Ascending aorta (tissue), 2 donors: ENCODE data around the gene CCDC124. TPM values are rescaled to one million over a fixed set of nuclear protein-coding genes. Genes with fewer than 3 reads are reported as not detected.

Experiments
- DNase-seq, 2 donors: peaks; one replicate each; pipeline ENCODE4 v3.0.0-alpha.2; 2019; ENCODE audit warnings: low spot score in 2 of 2
- H3K27ac ChIP-seq, 2 donors: fragments of 200-600 bp; sonication (generic); one replicate each; pipeline ENCODE4 v1.5.1; 2016 to 2017; ENCODE audit warnings: mild to moderate bottlenecking in 1 of 2
- H3K27me3 ChIP-seq: fragments of 200-600 bp; sonication (generic); one replicate; pipeline ENCODE4 v1.5.1; 2017
- H3K36me3 ChIP-seq, 2 donors: fragments of 200-600 bp; sonication (generic); one replicate each; pipeline ENCODE4 v1.5.1; 2016
- H3K4me1 ChIP-seq, 2 donors: fragments of 200-600 bp; sonication (generic); one replicate each; pipeline ENCODE4 v1.5.1; 2016 to 2017; ENCODE audit warnings: mild to moderate bottlenecking in 1 of 2
- H3K4me3 ChIP-seq, 2 donors: fragments of 200-600 bp; sonication (generic); one replicate each; pipeline ENCODE4 v1.5.1; 2016 to 2017; ENCODE audit warnings: mild to moderate bottlenecking in 1 of 2
- H3K9me3 ChIP-seq, 2 donors: fragments of 200-600 bp; sonication (generic); one replicate each; pipeline ENCODE4 v1.5.1; 2016
- CTCF ChIP-seq, 3 experiments: fragments of 200-600 bp in 2 of 3; fragments of 450-650 bp in 1 of 3; sonication (generic) in 2 of 3; IDR thresholded peaks; one replicate each; pipeline ENCODE4 v1.5.1; 2016 to 2019; ENCODE audit warnings: antibody characterized with exemption in 3 of 3, mild to moderate bottlenecking in 1 of 3, moderate library complexity in 1 of 3
- intact Hi-C: fragments of 100-400 bp; cut with DNase I; formaldehyde crosslinking; loops from one replicate; pipeline ENCODE4 v1.15.1; 2023
- total RNA-seq: library from RNA; depleted of rRNA; stranded (reverse); fragments of >200 nt; gene quantifications from one replicate; pipeline ENCODE4 v1.1.0, GENCODE V29; 2016

CCDC124 gene
- total RNA-seq, 1 donor from 2014 or later = 43.3 TPM

GRCh38 chr19:17937371-17937900, 4.6 kb downstream of the CCDC124 start:
- TF ChIP-seq CTCF (IDR thresholded peaks at IDR 0.05) = no peak
- no peak for DNase-seq
- intact Hi-C loops = no loop called here

GRCh38 chr19:17938092-17938845, 5.5 kb downstream of the CCDC124 start:
- intact Hi-C loops = loop anchor here (1.0 kb wide), 1 partner anchor 58 kb away; no protein-coding TSS in a partner anchor
- peak; percentile 87 to 95 (median 90) for TF ChIP-seq CTCF (IDR thresholded peaks at IDR 0.05)
- no peak overlapping the region for H3K4me3 ChIP-seq
- peaks cover 36 to 45% of the 10 kb centered on the region in 2 donors for H3K36me3 ChIP-seq
- peak in 1 of 2 donors; percentile 87 for DNase-seq
- no peaks in the 10 kb centered on the region for H3K27me3 ChIP-seq
- no peak overlapping the region for H3K27ac ChIP-seq
- H3K9me3 ChIP-seq = no peaks in the 10 kb centered on the region
- H3K4me1 ChIP-seq = peaks cover 4 to 7% of the 10 kb centered on the region in 2 donors

More at GRCh38 chr19:17937371-17937900, 4.6 kb downstream of the CCDC124 start:
- peaks cover 5 to 7% of the 10 kb centered on the region in 2 donors for H3K4me1 ChIP-seq
- no peak overlapping the region for H3K27ac ChIP-seq
- H3K36me3 ChIP-seq = peaks cover 27 to 43% of the 10 kb centered on the region in 2 donors
- H3K9me3 ChIP-seq = no peaks in the 10 kb centered on the region
- no peaks in the 10 kb centered on the region for H3K27me3 ChIP-seq
- no peak overlapping the region for H3K4me3 ChIP-seq

GRCh38 chr19:17942181-17942580, 9.4 kb downstream of the CCDC124 start:
- no peak overlapping the region for H3K27ac ChIP-seq
- H3K4me1 ChIP-seq = peaks cover 0 to under 1% of the 10 kb centered on the region in 2 donors
- no peaks in the 10 kb centered on the region for H3K27me3 ChIP-seq
- no peaks in the 10 kb centered on the region for H3K9me3 ChIP-seq
- TF ChIP-seq CTCF (IDR thresholded peaks at IDR 0.05) = no peak
- no peak for DNase-seq
- intact Hi-C loops = no loop called here
- H3K36me3 ChIP-seq = peaks cover 29 to 42% of the 10 kb centered on the region in 2 donors
- H3K4me3 ChIP-seq = no peak overlapping the region

GRCh38 chr19:17942582-17943273, 9.9 kb downstream of the CCDC124 start:
- H3K4me3 ChIP-seq = no peak overlapping the region
- H3K4me1 ChIP-seq = peaks cover 0 to 2% of the 10 kb centered on the region in 2 donors
- no peak overlapping the region for H3K27ac ChIP-seq
- no peaks in the 10 kb centered on the region for H3K9me3 ChIP-seq
- intact Hi-C loops = no loop called here
- H3K36me3 ChIP-seq = peaks cover 28 to 38% of the 10 kb centered on the region in 2 donors
- no peak for DNase-seq
- TF ChIP-seq CTCF (IDR thresholded peaks at IDR 0.05) = no peak
- no peaks in the 10 kb centered on the region for H3K27me3 ChIP-seq

- no peak overlapping the region for H3K4me3 ChIP-seq
- peaks cover 28 to 34% of the 10 kb centered on the region in 2 donors for H3K36me3 ChIP-seq
- no peak for TF ChIP-seq CTCF (IDR thresholded peaks at IDR 0.05)
- H3K27ac ChIP-seq = no peak overlapping the region
- intact Hi-C loops = no loop called here
- no peaks in the 10 kb centered on the region for H3K27me3 ChIP-seq
- DNase-seq = no peak
- H3K9me3 ChIP-seq = no peaks in the 10 kb centered on the region
- H3K4me1 ChIP-seq = peaks cover under 1 to 2% of the 10 kb centered on the region in 2 donors
Observed at GRCh38 chr19:17943274-17944221, 10.7 kb downstream of the CCDC124 start.
